IPS-11a (cell line): ENCODE results near the gene ACP1.
"Not testable (repeated sequence)": the region's sequence is repeated elsewhere in the genome, so short reads cannot be mapped to it uniquely, and the experiment has no call there.

ENCODE experiments used
- H3K4me3 ChIP-seq: one replicate; pipeline ENCODE4 v1.5.1; 2013; ENCODE audit warnings: low read depth, low read length, control low read depth

ACP1 gene

DNA sequence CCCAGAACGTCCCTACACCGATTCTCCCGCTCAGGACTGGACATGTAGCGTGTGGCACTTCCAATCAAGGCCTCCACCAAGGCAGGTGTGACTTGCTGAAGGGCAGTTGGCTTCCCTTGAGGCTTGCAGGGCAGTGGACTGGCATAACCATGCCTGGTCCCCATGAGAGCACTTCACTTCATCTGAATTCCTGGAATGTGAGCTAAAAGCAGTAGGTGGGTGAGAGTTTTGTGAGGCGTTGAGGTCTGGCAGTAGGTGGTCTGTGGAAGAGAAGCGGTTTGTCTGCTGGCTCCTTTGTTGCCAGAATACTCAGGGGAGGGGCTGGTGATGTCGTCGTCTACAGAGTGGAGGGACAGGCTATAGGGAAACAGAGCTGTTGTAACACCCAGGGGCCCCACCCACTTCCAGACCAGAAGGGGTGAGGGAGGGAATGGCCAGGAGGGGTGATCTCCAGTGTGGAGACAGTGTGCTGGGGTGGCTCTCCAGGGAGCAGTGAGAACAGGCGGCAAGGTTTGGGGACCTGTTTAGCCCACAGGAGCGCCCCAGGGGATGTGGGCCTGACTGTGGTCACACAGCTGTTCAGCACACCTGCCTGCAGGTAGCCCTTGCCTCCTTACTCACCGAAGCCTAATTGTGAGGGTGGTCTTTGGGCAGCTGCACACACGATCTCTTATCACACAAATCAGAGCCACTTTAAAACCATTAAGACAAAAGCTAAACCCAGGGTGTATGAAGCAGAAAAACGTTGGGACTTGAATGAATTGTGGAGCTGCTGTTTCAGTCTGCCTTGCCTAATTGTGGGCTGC, 44.6 kb downstream of the ACP1 start:
- H3K4me3 ChIP-seq = no peak overlapping the region

GRCh38 chr2:309954-310510, 45.3 kb downstream of the ACP1 start:
- no peak overlapping the region for H3K4me3 ChIP-seq

- no peak overlapping the region for H3K4me3 ChIP-seq
Observed at GRCh38 chr2:310994-311393, 46.2 kb downstream of the ACP1 start.

DNA sequence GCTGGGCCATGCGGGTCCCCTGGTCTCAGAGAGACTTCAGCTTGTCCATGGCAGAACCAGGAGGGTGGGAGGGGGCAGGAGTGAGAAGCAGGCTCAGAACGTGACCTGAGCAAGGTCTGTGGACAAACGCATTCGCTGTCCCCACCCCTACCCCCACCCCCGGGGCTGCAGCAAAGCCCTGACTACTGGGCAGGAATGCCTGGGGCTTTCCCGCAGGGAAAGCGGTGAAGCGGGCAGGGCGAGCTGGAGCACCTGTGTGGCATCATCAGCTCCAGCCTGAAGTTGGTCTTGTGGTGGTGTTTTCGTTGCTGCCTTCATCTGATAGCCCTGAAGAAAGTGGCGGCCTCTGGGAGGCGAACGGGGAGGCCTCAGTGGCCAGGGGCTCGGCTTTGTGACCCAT, 49.2 kb downstream of the ACP1 start:
- no peak overlapping the region for H3K4me3 ChIP-seq

- no peak overlapping the region for H3K4me3 ChIP-seq
Observed at GRCh38 chr2:314561-315336, 50.0 kb downstream of the ACP1 start.

DNA sequence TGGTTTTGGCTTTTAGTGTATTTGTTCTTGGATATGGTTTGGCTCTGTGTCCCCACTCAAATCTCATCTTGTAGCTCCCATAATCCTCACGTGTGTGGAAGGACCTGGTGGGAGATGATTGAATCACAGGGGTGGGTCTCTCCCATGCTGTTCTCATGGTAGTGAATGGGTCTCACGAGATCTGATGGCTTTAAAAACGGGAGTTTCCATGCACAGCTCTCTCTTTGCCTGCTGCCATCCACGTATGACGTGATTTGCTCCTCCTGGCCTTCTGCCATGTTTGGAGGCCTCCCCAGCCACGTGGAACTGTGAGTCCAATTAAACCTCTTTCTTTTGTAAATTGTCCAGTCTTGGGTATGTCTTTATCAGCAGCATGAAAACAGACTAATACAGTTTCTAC, 51.2 kb downstream of the ACP1 start:
- not testable (repeated sequence) for H3K4me3 ChIP-seq

GRCh38 chr2:316381-316780, 51.6 kb downstream of the ACP1 start:
- no peak overlapping the region for H3K4me3 ChIP-seq

DNA sequence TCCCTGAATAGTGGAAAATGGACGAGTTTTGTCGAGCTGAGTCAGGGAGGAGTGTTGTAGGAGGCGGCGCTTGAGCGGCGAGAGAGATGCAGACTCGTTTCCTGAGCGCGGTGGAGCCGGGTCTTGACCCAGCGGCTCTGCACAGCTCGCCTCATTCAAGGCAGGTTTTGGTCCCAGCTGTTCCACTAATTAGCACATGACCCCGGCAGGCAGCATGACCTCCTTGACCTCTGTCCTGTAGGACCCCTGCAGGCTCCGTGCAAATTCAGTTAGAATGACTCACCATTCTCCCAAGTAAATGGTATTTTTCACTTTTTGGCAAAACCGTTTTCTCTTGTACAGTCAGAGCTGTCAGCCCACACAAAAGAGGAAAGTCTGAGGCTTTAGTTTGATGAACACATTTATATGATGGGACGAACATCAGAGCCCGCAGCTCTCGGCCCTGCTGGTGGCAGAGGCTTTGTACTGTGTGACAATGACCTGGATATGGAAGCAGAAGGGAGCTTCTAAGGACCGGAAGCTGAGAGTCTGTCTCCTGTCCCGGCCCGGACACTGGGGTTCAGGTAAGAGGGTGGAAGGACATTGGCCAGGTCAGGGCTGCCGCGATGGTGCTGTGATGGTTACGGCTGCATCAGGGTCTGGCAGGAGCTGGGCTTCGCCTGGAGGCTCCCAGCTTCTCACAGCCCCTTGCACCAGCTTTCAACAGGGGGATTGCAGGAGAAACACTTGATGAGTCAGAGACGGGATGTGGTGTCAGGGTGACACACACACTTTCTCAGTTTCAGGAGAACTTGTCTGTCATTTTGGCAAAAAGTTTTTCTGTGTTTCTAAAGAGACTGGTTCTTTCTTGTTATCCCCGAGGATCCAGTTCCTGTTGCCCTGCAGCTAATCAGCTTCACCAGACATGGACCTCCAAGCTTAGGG, 53.0 kb downstream of the ACP1 start:
- no peak overlapping the region for H3K4me3 ChIP-seq

DNA sequence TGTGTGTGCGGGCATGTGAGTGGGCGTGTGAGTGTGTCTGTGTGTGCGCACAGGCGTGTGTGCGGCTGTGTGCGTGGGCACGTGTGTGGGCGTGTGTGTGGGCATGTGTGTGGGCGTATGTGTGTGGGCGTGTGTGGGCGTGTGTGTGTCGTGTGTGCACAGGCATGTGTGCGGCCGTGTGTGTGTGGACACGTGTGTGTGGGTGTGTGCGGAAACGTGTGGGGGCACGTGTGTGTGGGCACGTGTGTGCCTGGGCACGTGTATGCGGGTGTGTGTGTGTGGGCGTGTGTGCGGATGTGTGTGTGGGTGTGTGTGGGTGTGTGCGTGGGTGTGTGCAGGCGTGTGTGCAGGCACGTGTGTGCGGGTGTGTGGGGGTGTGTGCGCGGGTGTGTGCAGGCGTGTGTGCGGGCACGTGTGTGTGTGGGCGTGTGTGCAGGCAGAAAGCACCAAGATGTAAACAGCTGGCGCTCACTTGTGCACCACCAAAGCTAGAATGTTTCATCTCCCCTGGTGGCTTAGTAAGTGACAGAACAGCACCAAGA, 54.4 kb downstream of the ACP1 start:
- no peak overlapping the region for H3K4me3 ChIP-seq

GRCh38 chr2:320561-320960, 55.8 kb downstream of the ACP1 start:
- H3K4me3 ChIP-seq = no peak overlapping the region

- H3K4me3 ChIP-seq = no peak overlapping the region
Observed at GRCh38 chr2:322326-322725, 57.6 kb downstream of the ACP1 start.

DNA sequence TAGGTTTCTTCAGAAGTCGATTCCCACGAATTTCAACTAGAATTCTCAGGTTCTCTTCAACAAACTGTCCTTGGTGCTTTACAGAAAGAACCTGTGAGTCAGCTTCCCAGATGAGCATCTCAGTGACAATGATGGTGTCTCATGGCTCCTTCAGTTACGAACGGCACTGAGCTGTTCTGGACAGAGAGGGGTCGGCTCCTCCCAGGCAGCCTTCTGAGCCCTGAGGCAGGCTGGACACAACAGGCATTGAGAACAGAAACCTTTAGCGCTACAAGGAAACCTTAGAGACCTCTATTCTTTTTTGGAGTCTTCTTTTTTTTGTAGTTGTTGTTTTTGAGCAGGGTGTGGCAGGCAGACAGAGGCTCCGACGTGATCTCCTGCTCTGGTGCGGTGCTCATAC, 58.3 kb downstream of the ACP1 start:
- no peak overlapping the region for H3K4me3 ChIP-seq
